Ascending aorta (tissue), 2 donors: Measurements from ENCODE around the gene EEF1AKMT1. TPM values are rescaled to one million over a fixed set of nuclear protein-coding genes. Genes with fewer than 3 reads are reported as not detected.

Experiments used
- DNase-seq, 2 donors: peaks; one replicate each; pipeline ENCODE4 v3.0.0-alpha.2; 2019; ENCODE audit warnings: low spot score in 2 of 2
- H3K27ac ChIP-seq, 2 donors: fragments of 200-600 bp; sonication (generic); one replicate each; pipeline ENCODE4 v1.5.1; 2016 to 2017; ENCODE audit warnings: mild to moderate bottlenecking in 1 of 2
- H3K27me3 ChIP-seq: fragments of 200-600 bp; sonication (generic); one replicate; pipeline ENCODE4 v1.5.1; 2017
- H3K36me3 ChIP-seq, 2 donors: fragments of 200-600 bp; sonication (generic); one replicate each; pipeline ENCODE4 v1.5.1; 2016
- H3K4me1 ChIP-seq, 2 donors: fragments of 200-600 bp; sonication (generic); one replicate each; pipeline ENCODE4 v1.5.1; 2016 to 2017; ENCODE audit warnings: mild to moderate bottlenecking in 1 of 2
- H3K4me3 ChIP-seq, 2 donors: fragments of 200-600 bp; sonication (generic); one replicate each; pipeline ENCODE4 v1.5.1; 2016 to 2017; ENCODE audit warnings: mild to moderate bottlenecking in 1 of 2
- H3K9me3 ChIP-seq, 2 donors: fragments of 200-600 bp; sonication (generic); one replicate each; pipeline ENCODE4 v1.5.1; 2016
- intact Hi-C: fragments of 100-400 bp; cut with DNase I; formaldehyde crosslinking; loops from one replicate; pipeline ENCODE4 v1.15.1; 2023
- total RNA-seq: library from RNA; depleted of rRNA; stranded (reverse); fragments of >200 nt; gene quantifications from one replicate; pipeline ENCODE4 v1.1.0, GENCODE V29; 2016
- TF ChIP-seq, protein P1 (sequence below), 3 experiments: fragments of 200-600 bp in 2 of 3; fragments of 450-650 bp in 1 of 3; sonication (generic) in 2 of 3; IDR thresholded peaks; one replicate each; pipeline ENCODE4 v1.5.1; 2016 to 2019; ENCODE audit warnings: antibody characterized with exemption in 3 of 3, mild to moderate bottlenecking in 1 of 3, moderate library complexity in 1 of 3

EEF1AKMT1 gene
- total RNA-seq, 1 donor from 2014 or later = not detected

DNA sequence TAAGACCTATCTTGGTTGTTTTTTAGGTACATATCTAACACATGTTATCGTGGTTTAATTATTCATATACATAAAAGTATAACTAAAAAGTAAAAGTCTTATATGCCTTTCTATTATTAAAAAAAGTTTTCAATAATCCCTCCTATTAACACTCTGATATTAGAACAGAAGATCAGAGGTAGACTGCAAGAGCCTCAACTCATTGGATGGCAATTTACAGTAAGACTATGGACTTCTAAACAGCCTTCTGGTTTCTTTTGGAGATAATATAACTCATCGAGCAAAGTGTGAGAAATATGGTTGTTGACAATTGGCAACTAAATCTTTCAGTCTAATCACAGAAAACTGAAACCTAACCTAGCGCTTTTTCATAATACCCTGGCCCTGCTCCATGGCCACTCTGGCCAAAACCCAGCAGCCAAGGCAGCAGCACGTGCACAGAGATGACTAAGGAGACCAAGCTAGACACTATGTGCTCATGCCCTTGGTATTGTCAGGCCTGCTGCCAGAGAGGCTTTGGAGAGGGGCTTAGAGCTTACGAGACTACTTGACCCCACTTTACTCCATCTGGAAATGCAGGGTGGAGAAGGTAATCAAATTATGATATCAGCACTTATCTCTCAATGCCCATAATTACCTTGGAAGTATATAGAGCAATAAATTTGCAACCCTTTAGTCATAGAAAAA lies 40.6 kb upstream of the EEF1AKMT1 start:
- Histone ChIP-seq H3K27me3 (no peaks in the 10 kb centered on the region), H3K27ac (peak overlapping the region; percentile 82 to 87), H3K4me1 (peaks cover 0 to 24% of the 10 kb centered on the region in 2 donors), H3K4me3 (peak overlapping the region in 1 of 2 donors; percentile 38), H3K36me3 (peaks cover 0 to 4% of the 10 kb centered on the region in 2 donors), H3K9me3 (no peaks in the 10 kb centered on the region)
- intact Hi-C loops = loop anchor here (10.0 kb wide), 1 partner anchor 250 kb away; the partner anchor contains the start of gene LATS2
- DNase-seq = peak; percentile 67 to 96
- TF ChIP-seq, protein P1, sequence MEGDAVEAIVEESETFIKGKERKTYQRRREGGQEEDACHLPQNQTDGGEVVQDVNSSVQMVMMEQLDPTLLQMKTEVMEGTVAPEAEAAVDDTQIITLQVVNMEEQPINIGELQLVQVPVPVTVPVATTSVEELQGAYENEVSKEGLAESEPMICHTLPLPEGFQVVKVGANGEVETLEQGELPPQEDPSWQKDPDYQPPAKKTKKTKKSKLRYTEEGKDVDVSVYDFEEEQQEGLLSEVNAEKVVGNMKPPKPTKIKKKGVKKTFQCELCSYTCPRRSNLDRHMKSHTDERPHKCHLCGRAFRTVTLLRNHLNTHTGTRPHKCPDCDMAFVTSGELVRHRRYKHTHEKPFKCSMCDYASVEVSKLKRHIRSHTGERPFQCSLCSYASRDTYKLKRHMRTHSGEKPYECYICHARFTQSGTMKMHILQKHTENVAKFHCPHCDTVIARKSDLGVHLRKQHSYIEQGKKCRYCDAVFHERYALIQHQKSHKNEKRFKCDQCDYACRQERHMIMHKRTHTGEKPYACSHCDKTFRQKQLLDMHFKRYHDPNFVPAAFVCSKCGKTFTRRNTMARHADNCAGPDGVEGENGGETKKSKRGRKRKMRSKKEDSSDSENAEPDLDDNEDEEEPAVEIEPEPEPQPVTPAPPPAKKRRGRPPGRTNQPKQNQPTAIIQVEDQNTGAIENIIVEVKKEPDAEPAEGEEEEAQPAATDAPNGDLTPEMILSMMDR (IDR thresholded peaks at IDR 0.05) = no peak

DNA sequence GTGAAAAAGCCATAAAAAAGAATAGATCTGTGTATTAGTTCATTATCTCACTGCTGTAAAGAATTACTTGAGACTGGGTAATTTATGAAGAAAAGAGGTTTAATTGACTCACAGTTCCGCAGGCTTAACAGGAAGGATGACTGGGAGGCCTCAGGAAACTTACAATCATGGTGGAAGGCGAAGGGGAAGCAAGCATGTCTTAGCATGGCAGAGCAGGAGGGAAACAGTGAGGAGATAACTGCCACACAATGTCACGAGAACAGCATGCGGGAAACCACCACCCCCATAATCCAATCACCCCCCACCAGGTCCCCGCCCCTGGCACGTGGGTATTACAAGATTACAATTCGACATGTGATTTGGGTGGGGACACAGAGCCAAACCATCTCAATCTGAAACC lies 39.1 kb upstream of the EEF1AKMT1 start:
- peaks cover 5 to 18% of the 10 kb centered on the region in 2 donors for H3K36me3 ChIP-seq
- H3K4me1 ChIP-seq = peaks cover 0 to 24% of the 10 kb centered on the region in 2 donors
- no peaks in the 10 kb centered on the region for H3K9me3 ChIP-seq
- DNase-seq = no peak
- intact Hi-C loops = loop anchor here (2.0 to 10.0 kb wide), 2 partner anchors 38 to 252 kb away; partner anchors contain the start of gene LATS2
- TF ChIP-seq, protein P1 (IDR thresholded peaks at IDR 0.05) = no peak
- H3K27ac ChIP-seq = peak overlapping the region; percentile 82 to 87
- no peaks in the 10 kb centered on the region for H3K27me3 ChIP-seq
- no peak overlapping the region for H3K4me3 ChIP-seq

DNA sequence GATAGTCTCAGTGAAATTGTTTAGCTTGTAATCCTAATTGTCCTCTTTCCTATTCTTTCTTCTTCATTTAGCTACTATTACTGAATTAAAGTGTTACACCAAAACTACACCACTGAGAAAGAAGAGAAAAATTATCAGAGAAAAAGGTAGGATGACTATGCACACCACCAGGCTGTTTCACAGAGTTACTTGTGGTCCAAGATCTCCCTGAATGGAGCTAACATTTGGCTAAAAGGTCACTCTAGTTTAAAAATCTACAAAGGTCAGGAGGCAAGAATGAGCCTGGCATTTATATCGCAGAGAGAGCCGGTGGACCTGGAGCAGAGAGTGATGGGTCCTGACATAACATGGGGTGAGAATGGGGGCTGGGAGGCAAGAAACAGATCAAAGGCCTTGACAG lies 37.0 kb upstream of the EEF1AKMT1 start:
- Histone ChIP-seq H3K36me3 (peaks cover 10 to 27% of the 10 kb centered on the region in 2 donors), H3K9me3 (no peaks in the 10 kb centered on the region), H3K27me3 (no peaks in the 10 kb centered on the region), H3K4me3 (no peak overlapping the region), H3K27ac (no peak overlapping the region), H3K4me1 (peaks cover 0 to 18% of the 10 kb centered on the region in 2 donors)
- TF ChIP-seq, protein P1 (IDR thresholded peaks at IDR 0.05) = no peak
- no peak for DNase-seq
- intact Hi-C loops = loop anchor here (10.0 kb wide), 1 partner anchor 254 kb away; the partner anchor contains the start of gene LATS2

DNA sequence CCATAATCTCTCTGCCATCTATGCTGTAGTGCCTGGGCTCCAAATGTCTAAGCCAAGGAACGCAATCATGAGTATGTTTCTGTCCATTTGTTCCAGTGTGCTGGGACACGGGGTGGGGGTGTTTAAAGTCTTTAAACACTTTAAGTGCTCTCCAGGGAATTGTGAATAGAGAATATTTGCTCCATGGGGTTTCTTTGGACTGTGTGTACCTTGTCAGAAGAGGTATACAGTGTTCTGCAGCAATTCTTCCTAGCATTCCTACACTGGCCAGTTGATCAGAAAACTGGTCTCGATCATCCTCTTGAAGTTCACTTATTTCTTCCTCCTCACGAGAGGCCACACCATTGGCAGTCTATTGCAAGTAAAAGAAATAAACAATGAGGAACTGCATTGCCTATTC lies 35.1 kb upstream of the EEF1AKMT1 start:
- intact Hi-C loops = no loop called here
- Histone ChIP-seq H3K4me1 (peaks cover 0 to 9% of the 10 kb centered on the region in 2 donors), H3K4me3 (no peak overlapping the region), H3K9me3 (no peaks in the 10 kb centered on the region), H3K36me3 (peaks cover 13 to 27% of the 10 kb centered on the region in 2 donors), H3K27me3 (no peaks in the 10 kb centered on the region), H3K27ac (no peak overlapping the region)
- DNase-seq = no peak
- TF ChIP-seq, protein P1 (IDR thresholded peaks at IDR 0.05) = no peak

DNA sequence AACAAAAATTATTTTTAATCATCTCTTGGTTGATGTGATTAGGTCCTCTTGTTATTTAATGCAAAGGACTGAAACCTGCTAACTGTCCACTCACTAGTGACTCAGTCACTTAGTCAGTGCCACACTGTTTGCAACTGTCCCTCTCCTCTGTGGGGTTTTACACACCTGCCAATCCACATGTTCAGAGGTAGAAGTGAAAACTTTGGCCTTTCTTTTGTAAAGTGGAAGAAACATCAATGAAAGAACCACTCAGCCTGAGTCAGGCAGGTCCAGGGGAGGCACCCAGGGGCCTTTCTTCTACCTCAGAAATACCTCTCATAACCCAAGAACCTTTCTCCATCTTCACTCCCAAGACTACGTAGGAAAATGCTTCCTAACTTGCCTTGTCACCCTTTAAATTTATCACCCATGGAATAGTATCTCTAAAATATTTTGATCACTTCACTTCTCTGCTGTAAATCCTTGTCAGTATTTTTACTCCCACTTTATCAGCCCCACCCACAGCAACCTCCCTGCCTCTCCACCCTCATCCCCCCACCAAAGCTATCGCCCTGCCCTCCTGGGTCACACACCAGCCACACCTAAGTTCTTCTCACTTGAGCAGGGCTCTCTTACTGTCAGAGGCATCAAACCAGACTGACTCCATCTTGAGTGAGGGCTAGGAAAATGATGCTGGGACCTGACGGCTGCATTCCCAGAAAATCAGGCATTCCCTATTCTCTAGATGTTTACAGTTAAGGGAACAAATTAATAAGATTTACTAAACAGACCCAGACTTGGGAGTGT lies 29.6 kb upstream of the EEF1AKMT1 start:
- intact Hi-C loops = no loop called here
- Histone ChIP-seq H3K36me3 (peaks cover 10 to 18% of the 10 kb centered on the region in 2 donors), H3K9me3 (no peaks in the 10 kb centered on the region), H3K4me1 (peaks cover 0 to 3% of the 10 kb centered on the region in 2 donors), H3K4me3 (no peak overlapping the region), H3K27me3 (no peaks in the 10 kb centered on the region), H3K27ac (no peak overlapping the region)
- no peak for DNase-seq
- TF ChIP-seq, protein P1 (IDR thresholded peaks at IDR 0.05) = no peak
